NCI-H446 (cell line): Measurements from ENCODE around the gene RSU1.

Source experiments
- DNase-seq, 2 experiments: peaks; one replicate each; lab custom pipeline; 2025; lab: John Stamatoyannopoulos, UW

Gene RSU1

DNA sequence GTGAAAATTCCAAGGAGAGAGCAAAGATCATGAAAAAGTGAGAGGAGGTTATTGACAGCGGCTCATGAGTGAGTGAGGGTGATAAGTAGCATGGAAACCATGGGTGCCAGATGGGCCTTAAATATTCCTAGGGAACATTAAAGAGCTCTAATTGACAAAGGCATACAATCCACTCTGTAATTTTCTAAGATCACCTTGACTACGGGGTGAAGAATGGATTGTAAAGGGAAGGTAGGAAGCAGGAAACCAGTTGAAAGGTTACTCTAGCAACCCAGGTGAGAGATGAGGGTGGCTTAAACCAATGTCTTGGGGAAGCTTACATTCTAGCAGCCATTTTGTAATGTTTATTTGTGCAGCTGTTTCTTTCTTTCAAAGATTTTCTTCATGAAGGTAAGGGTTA, 75.7 kb downstream of the RSU1 start:
- DNase-seq, result no peak

DNA sequence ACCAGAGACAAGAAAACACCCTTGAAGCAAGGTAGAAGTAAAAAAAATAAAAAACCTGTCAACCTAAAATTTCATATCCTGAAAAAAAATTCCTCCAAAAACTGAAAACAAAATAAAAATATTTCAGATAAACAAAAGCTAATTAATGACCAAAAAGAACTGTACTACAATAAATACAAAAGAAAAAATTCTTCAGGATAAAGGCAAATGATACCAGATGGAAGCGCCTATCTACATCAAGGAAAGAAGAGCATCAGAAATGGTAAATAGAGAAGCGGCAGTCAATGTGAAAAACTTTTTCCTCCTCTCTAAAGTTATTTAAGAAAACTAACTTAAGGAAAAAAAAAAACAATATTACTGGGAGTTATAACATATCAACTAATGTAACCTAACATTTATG, 79.8 kb downstream of the RSU1 start:
- no peak for DNase-seq

DNA sequence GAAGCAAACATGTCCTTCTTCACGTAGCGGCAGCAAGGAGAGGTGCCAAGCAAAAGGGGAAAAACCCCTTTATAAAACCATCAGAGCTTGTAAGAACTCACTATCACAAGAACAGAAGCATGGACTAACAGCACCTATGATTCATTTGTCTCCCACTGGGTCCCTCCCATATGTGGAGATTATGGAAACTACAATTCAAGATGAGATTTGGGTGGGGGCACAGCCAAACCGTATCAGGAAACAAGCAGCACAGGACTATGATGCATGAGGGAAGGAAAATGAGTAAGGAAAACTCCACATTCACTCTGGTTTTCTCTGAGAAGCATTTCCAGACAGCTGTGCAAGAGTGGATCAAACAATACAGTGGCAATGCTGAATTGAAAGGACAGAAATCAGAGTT, 81.6 kb downstream of the RSU1 start:
- DNase-seq, result no peak

DNA sequence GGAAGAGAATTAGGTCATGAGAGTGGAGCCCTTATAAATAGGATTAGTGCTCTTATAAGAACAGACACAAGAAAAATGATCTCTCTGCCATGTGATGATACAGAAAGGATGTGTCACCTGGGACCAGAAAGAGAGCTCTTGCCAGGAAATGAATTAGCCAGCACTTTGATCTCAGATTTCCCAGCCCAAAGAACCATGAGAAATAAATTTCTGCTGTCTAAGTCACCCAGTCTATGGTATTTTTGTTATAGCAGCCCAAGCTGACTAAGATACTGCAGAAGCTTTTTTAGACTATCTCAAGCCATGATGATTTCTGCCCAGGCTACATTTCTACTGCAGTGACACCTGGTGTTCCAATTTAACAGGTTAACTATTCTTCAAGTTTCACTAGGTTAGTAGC, 84.8 kb downstream of the RSU1 start:
- DNase-seq, result no peak

DNA sequence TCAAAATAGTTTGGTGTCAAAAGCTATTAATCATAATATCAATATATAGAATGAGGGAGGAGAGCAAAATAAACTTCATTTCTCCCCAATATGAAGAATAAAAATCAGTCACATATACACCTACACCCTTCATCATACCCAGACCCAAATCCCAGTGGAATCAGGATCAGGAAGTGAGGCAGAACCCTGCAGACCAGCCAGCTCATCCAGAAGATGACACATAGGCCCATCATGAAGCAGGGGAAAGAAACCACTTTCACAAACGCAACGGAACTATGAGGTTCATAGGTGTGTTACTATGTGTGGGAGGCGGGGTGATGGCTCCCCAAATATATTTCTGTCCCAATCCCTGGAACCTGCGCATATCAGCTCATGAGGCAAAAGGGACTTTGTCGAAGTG, 89.0 kb downstream of the RSU1 start:
- DNase-seq, result no peak

DNA sequence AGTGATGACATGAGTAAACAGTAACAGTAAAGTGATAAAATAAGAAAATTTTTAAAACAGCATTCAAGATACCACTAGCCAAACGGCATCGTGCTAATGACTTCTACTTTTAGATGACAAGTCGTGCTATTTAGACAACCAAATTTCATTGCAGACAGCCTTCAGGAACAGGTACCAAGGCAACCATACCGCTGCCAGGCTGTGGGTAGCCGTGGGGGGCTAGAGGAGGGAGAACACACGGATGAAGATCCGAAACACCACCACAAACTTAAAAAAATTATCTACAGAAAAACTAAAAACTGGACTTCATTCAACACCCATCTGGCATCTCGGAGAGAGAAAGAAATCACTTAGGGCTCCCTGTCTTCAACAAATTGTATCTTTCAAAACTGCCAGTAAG, 89.6 kb downstream of the RSU1 start:
- no peak for DNase-seq

DNA sequence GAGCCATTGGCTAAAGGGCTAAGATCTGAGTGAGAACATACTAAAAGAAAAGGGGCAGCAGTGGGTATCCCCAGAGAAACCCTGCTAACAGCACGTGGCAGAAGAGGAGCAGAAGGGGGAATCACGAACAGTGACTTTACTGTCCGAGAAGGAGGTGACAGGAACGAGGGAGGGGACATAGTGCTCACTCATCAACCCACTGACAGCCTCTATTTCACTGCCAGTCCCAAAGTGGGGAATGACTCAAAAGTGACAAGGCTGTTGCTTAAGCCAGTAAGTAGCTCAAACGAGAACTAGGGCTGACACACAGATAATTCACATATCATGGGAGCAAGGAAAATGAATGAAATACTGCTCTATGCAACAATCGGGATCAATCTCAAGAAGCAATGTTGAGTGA, 92.7 kb downstream of the RSU1 start:
- DNase-seq, result no peak

DNA sequence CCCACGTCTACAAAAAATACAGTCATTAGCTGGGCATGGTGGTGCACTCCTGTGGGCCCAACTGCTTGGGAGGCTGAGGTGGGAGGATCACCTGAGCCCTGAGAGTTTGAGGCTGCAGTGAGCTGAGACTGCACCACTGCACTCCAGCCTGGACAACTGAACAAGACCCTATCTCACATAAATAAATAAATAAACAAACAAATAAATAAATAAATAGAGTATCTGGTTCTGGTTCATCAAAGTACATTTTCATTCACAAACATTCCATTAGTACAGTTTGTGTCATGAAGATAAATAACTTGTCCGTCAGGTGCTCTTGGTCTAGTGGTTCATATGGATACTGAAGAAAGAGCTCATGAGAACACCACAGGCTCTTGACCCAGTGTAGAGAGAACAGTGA, 96.4 kb downstream of the RSU1 start:
- no peak for DNase-seq

DNA sequence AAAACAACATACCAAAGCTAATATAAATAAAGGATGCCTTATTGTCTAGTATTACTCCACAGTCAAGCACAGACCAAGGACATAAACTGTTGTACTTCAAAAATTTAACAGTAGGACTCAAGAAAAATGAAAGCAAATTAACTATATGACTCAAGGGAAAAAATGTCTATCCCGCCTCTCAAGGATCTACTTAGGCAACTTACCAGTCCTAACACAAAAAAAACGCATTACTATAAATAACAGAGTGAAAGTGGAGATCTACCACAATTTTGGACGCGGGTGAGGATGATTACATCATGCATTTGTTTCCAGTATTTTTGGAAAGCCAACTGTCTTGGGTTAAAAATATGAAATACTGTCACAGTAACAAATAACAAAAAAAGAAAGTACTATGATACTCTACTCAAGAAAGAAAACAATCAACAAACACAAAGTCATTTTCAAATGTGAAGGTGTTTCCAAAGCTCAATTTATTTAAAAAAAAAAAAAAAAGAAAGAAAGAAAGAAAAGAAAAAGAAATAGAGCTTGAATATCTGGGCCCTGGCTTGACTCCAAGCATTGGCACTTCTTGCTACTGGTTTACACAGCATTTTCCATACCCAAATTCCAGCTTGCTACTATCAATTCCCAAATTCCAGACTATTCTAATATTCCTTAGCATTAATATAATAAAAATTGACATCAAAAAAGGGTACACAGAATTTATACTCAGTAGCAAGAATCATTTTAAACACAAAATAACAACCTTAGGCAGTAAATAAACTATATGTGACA, 99.4 kb downstream of the RSU1 start:
- DNase-seq, result peak; percentile 16 to 67

DNA sequence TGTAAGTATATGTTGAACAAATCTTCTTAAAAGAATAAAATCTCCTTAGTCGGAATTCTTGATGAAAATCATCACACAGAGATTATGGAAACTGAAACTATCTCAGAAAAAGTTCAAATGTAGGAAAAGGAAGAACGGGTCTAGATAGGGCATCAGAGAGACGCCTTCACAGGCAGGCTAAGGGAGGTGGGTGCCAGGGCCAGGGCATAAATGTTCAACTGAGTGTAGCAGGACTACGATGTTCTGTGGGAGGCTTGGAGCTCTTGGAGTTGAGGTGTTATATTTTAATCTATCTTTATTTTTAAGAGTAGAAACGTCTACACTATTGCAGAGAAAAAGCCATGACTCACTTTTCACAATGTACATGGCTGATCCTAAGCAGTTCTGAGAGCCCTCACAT, 101.2 kb downstream of the RSU1 start:
- no peak for DNase-seq

DNA sequence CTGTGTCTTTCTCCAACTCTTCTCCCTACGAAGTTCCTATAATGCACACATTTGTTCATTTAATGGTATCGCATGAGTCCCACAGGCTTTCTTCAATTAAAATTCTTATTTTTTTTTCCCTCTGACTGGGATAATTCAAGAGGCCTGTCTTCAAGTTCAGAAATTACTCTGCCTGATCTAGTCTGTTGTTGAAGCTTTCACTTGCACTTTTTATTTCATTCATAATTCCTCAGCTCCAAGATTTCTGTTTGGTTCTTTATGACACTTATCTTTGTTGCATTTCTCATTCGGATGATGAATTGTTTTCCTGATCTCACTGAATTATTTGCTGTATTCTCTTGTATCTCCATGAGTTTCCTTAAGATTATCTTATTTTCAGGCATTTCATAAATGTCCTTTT, 103.9 kb downstream of the RSU1 start:
- DNase-seq, result no peak

DNA sequence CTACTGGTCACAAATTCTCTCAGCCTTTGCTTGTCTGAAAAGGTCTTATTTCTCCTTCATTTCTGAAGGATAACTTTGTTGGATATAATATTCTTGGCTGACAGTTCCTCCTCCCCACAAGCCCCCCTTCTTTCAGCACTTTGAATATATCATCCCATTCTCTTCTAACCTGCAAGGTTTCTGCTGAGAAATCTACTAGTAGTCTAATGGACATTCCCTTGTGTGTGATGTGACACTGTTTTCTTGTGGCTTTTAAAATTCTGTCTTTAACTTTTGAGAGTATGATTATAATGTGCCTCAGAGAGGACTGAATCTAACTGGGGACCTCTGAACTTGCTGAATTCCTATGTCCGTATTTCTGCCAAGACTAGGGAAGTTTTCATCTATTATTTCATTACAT, 104.3 kb downstream of the RSU1 start:
- no peak for DNase-seq

DNA sequence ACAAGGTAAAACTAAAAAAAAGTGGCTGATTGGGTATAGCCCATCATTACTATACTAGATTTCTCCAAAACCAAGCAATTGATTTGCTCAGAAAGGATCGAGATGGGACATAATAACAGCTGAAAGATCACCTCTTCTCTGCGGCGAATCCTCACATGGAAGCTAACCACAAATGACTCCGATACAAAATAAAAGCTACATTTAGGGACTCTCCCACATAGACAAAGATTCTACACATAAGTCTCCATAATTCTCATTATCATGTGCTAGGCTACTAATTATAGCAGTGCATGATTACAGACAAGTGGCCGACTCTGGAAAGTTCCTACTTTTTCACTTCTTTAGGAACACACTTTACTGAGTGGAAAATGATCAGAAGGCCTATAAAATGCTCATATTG, 116.9 kb downstream of the RSU1 start:
- no peak for DNase-seq

DNA sequence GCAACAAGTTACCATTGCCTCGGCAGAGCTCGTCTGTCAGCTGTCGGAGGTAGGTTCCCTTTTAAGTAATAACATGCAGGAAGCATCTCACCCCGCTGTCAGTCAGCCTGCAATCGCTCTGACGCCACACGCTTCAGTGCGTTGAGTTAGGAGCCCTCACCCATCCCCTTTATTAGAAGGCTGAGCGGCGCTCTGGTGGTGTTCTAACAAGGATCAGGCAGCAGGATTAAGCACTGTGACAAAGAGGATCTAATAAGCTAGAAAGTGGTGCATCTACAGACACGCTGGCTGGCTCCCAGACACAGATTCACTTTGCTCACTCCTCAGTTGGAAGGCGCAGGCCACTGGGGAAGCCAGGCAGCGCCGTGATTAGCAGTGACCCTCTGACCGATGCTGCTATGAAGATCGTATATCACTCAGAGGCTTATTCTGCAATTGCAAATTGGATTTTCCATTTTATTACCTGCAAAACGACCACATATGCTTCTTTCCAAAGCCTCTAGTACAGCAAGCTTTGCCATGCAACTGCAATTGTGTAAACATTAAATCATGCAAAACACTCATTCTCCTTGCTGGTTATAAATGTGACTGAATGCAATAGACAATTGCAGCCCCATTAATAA, 117.7 kb downstream of the RSU1 start:
- no peak for DNase-seq

DNA sequence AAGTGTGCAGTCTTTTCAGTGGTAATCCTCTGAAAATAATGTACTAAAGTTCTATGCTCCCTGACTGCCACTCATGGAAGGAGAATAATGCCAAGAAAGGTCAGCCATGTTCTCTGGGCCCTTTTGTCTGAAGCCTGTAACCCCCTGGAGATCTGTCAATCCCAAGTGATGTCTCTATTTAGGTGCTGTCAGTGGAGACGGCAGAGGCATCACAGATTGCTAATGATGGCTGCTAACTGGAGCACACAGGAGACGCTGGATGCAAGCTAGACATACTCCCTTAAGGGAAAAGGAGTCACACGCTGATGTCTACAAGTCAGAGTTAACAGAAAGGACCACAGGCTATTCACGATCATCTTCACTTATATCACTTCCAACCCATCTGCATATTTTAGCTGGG, 118.8 kb downstream of the RSU1 start:
- DNase-seq, result no peak

DNA sequence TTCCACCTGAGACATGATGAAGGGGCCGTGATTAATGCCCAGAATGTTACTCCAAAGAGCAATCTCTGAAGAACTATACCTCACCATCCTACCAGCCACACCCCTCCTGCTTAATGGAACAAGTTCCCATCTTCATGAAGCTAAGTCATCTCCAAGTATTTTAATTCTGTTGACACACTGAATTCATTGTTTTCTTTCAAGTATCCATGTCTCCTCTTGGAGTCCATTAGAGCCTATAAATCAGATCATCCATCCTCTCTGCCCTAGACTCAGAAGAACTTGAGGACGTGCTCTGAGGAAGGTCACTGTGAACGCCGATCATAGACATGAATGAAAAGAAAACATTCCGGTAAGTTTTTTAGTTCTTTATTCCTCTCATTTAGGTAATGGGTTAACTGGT, 126.8 kb downstream of the RSU1 start:
- no peak for DNase-seq

DNA sequence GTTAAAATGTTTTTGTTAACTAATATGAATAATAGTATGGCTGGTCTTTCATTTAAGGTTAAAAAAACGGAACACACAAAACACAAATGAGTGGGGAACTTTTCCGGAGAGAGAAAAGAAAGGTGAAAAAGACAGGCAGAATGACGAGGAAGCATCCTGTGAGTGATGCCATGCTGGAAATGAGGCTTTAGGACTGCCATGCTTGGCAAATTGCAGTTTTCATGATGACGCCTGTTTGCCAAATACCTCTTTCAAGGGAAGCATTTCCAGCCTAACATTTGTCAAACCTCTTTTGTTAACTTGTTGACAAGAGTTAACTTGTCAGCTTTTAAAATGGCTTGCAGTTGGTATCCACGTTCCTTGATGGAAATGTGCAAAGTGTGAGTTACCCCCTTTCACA, 127.5 kb downstream of the RSU1 start:
- no peak for DNase-seq

DNA sequence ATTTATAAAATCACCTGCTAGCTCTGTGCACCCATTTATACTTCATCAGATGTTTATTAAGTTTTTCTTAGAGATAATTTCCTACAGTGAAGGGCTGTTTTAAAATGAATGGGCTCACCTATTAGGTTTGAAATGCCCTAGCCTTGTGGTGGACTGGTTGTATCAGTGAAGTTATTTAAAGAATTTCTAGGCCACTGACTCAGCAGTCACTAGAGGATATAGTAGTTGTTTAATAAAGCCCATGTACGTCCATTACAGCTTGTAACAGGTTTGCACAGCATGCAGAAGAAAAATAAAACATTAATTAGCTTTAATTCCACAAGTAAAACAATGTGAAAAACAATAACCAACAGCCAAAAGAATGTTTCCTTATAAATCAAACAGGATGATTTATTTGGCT, 128.0 kb downstream of the RSU1 start:
- DNase-seq, result no peak

DNA sequence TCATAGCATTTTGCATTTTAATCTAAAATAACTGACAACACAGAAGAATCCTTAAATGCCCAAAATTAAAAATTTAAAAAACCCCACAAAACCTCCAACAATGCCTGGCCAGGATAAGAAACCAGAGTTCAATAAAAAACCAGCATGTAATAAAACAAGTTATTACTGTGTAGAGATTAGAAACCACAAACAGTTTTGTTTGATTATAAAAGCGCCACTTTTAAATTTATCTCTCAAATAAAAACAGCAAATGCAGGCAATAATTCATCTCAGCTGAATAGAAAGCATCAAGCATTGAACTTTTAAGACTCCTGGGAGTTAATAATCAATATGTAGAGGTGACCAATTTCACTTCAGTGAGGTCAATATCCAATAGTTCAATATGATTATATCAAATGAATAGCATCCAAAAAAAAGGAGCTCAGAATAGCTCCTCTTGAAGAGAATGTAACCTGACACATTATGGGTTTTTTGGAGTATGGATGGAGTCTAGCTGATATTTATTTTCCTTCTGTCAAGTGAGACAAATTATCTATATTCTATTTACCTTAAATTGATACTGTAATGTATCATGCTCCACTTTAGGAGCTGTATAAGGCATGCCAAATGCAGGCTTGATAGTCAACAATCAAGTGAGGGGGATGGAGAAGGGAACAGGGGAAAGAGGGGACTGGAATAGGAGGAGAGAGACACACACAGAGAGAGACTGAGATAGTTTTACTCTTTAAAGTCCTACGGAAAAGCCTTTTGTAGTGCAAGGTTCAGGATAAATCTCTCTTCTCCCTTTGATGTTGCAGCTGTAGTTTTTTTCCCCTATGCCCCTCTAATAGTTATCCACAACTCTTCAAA, 130.9 kb downstream of the RSU1 start:
- DNase-seq, result no peak

DNA sequence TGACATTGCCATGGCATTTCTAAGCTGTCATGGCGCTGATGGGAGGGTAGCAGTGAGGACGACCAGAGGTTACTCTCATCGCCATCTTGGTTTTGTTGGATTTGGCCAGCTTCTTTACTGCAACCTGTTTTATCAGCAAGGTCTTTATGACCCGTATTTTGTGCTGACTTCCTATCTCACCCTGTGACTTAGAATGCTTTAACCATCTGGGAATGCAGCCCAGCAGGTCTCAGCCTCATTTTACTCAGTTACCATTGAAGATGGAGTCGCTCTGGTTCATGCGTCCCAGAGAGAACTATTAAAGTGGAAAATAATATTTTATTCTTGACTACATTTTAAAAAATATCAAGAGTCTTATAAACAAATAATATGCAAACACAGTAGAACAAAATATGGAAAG, 131.7 kb downstream of the RSU1 start:
- no peak for DNase-seq

DNA sequence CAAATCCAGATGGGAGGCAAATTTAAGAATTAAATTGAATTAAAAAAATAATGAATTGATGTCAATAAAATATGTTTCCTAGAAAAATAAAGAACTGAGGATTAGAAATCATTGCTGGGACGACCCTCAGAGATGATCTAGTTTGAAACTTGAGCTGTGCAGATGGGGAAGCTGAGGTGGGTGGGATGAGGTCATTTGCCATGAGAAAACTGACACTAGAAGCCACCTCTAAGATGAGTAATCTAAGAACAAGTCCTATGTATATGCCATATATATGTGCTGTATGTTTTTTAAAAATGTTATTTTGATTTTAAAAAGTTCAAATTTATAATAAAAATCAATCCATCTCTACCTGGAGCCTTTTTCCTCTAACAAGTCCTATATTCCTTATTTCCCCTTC, 135.7 kb downstream of the RSU1 start:
- DNase-seq, result no peak

DNA sequence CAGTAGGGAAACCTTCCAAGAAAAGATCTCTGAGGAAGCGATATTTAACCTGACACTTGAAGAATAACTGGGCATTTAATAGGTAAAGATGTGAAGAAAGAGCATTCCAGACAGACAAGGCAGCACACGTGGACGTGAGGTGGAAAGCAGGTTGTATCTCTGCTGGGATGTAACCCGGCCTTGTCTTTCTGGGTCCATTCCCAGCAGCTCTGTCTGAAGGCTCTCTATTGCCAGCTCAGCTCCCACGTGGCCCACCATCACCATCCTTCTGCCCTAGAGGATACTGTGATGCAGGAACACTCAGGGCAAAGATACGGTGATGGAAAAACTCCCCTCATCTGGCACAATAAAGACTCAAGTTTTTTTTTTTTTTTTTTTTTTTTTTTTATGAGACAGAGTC, 137.7 kb downstream of the RSU1 start:
- DNase-seq, result no peak

DNA sequence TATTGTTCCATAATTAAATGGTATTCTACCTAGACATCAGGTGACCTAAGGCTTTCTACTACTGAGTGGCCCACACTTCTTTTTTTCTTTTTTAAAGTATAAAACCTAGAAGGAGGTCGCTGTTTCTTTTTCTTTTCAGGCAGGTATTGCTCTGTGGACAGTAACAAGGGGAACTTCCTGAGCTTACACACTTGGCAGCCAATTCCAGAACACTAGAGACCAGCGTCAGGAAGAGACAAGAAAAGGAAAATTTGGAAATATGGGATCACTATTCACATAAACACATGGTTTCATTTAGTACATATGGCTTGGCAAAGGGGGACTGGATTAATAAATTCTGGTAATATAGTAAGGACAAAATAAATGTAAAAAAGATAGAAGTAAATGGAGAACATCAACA, 141.9 kb downstream of the RSU1 start:
- no peak for DNase-seq
